HG02588 (cell line): ENCODE results near the gene CD300LG.
"Not testable (repeated sequence)": the region's sequence is repeated elsewhere in the genome, so short reads cannot be mapped to it uniquely, and the experiment has no call there.

Source experiments
- ATAC-seq: cut with Tn5 transposase; IDR thresholded peaks from one replicate; pipeline ENCODE4 v1.9.1; 2021; ENCODE audit warnings: mild to moderate bottlenecking, moderate library complexity; ENCODE audit not compliant: unreplicated experiment

The CD300LG gene

DNA sequence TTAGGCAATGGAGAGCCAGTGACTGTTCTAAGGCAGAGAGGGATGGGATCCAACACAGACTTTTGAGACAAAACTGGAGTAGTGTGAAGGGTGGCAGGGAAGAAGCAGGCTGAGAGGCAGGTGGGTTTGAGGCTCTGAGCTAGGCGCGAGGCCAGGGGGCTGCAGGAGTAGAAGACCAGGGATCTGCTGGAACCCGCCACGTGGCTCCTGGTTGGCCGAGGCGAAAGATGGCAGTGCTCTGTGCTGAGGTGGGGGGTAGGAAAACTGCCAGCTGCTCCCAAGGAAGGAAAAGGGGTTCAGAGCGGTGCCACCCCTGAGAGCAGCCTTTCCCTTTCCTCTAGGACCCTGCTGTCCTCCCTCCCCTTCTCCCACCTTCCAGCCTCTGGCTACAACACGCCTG is 5.6 kb downstream of the CD300LG start:
- no peak for ATAC-seq

GRCh38 chr17:43853546-43853945 is 6.6 kb downstream of the CD300LG start:
- no peak for ATAC-seq

DNA sequence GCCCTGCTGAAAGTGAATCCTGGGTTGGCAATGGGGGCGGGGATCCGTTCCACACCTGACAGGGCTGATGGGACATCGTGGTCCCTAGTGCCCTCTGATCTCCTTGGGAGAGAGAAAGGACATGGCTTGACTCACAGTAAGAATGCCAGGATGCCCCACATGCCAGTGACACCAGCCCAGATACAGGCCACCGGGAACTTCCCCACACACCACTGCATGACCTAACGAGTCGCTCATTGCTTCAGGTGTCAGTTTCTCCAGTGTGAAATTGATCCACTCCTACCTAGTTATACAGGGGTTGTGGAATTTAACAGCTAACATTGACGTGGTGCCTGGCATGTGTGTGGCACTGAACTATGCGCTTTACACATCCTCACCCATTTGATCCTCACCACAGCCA is 7.5 kb downstream of the CD300LG start:
- no peak for ATAC-seq

DNA sequence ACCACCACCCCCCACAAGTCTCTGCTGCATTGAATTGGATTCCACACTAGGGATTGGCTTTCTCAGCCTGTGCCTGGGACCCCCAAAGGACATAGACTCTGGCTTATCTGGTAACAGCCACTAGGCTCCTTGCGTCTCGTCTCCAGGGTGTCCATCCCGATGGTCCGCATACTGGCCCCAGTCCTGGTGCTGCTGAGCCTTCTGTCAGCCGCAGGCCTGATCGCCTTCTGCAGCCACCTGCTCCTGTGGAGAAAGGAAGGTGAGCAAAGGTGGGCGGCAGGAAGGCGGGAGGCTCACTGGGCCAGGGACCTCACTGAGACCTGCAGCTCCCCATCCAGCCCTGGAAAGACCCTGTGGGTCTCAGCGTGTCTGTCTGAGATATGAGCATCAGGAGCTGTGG is 8.1 kb downstream of the CD300LG start:
- no peak for ATAC-seq

- ATAC-seq: no peak
Observed at GRCh38 chr17:43856141-43856540, 9.2 kb downstream of the CD300LG start.

DNA sequence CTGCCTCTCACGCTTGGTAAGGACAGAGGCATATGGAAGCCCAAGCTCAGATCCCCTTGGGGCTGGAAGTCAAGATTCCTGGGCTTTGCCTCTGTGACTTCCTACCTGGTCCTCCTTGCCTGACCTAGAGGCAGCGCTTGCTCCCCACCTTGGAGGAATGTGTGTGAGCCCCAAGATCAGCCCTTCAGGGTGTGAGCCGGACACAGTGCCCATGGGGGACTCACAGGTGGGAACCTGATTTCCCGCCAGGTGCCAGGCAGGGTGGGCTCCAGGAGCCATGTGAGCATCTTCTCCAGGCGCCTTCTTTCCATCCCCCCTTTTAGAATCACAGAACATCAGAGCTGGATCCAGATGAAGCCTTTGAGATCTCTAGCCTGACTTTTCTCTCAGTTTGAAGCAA is 10.2 kb downstream of the CD300LG start:
- ATAC-seq: no peak

GRCh38 chr17:43857957-43858600 is 11.1 kb downstream of the CD300LG start:
- no peak for ATAC-seq

GRCh38 chr17:43860077-43860725 is 13.2 kb downstream of the CD300LG start:
- no peak for ATAC-seq

DNA sequence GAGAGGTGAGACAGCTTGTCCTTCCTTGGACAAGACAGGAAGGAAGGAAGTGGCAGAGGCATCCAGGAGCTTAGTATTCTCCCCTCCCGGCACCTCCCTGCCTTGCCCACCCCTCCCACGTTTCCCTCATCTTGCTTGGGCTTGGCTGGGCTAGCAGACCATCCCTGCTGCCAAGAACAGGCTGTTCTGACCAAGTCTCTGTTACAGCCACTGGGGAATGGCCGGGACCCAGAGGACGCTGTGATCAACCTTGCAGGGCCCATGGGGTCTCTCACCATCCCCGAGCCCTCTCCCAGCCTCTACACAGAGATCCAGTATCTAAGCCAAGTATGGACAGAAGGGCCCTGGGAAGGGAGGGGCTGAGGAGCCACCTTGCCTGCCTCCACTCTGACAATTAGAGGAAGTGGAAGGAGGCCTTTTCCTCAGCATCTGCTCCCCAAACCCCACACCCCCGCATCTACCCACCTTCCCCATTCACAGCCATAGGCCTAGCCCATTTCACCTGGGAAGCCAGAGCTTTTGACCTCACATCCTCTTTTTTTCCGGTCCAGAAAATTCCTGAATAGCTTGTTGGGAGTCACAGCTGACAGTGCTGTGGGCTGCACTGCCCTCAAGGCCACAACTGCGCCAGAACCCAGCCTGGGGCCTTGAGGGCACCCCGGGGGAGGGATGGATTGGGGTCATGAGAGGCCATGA is 14.1 kb downstream of the CD300LG start:
- no peak for ATAC-seq

- no peak for ATAC-seq
Observed at GRCh38 chr17:43861960-43862359, 15.0 kb downstream of the CD300LG start.

- ATAC-seq: no peak
Observed at GRCh38 chr17:43864161-43864984, 17.4 kb downstream of the CD300LG start.

DNA sequence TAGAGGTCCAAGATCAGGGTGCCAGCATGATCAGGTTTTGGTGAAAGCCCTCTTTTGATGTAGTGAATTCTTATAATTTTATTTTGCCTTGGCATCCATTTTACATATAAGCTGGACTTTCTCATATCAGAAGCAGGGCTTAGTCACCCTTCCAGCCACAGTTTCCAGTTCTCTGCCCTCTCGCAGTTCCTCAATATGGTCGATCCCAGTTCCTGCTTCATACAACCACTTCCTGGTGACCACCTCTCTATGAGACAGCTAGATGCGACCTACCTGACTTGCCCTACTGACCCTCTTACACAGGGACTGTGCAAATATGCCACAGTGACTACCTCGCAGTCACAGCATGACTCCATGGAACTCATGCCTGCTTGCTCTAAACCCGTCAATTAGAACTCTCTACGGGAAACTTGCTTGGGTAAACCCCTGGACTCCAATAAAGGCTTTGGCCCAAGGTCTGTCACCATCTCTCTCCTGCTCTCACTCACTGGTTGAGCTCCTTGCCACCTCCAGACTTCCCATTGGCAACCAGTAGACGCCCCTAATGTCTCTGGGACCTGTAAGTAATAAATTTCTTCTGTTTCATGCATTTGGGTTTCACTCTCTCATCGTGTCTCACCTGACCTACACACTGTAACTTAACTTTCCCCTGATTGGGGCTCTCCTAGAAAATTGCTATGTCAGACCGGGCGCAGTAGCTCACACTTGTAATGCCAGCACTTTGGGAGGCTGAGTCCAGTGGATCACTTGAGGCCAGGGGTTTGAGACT is 21.4 kb downstream of the CD300LG start:
- no peak for ATAC-seq

DNA sequence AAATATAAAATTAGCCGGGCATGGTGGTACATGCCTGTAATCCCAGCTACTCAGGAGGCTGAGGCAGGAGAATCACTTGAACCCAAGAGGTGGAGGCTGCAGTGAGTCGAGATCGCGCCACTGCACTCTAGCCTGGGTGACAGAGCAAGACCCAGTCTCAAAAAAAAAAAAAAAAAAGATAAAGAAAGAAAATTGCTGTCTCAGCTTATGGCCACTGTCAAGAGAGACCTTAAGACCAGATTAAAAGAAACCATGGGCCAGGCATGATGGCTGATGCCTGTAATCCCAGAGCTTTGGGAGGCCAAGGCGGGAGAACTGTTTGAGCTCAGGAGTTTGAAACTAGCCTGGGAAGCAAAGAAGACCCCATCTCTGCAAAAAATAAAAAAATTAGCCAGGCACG is 22.1 kb downstream of the CD300LG start:
- ATAC-seq: not testable (repeated sequence)

- ATAC-seq: no peak
Observed at GRCh38 chr17:43871946-43872690, 25.1 kb downstream of the CD300LG start.

- no peak for ATAC-seq
Observed at GRCh38 chr17:43873091-43873490, 26.1 kb downstream of the CD300LG start.

- ATAC-seq: no peak
Observed at GRCh38 chr17:43873815-43874214, 26.8 kb downstream of the CD300LG start.

GRCh38 chr17:43874293-43874692 is 27.3 kb downstream of the CD300LG start:
- ATAC-seq: no peak

GRCh38 chr17:43875476-43876147 is 28.6 kb downstream of the CD300LG start:
- no peak for ATAC-seq

DNA sequence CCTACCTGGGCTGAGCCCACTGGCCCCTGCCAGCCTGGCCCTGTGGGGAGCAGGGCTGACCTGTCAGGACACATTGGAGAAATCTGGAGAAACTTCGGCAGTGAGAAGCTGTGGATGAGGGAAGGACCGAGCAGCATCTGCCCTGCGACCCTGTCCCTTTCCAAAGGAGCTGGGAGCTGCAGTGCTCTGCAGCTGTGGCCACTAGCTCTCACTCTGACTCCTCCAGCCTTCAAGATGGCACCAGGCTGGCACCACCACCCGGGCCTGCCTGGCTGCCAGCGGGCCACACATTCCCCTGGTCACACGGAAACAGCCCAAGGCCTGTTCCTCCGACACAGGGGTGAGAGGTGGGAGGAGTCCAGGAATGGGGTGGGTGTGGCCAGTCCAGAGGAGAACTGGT is 30.1 kb downstream of the CD300LG start:
- no peak for ATAC-seq
